Activated CD4-positive, alpha-beta memory T cell treated with anti-CD3 and anti-CD28 coated beads for 36 hours (primary cell): Measurements from ENCODE around the gene TOMM34. TPM values are rescaled to one million over a fixed set of nuclear protein-coding genes. Genes with fewer than 3 reads are reported as not detected.

ENCODE experiments used
- CTCF ChIA-PET: fragments of 350-600 bp; sonication (Branson Sonifier 250); formaldehyde crosslinking; loops from one replicate; lab custom pipeline; 2021; ENCODE audit warnings: antibody characterized with exemption, inconsistent platforms; lab: Charles Lee
- POLR2A ChIA-PET: fragments of 350-600 bp; sonication (Branson Sonifier 250); formaldehyde crosslinking; loops from one replicate; lab custom pipeline; 2021; ENCODE audit warnings: antibody characterized with exemption; lab: Charles Lee
- DNase-seq: peaks from one replicate; pipeline ENCODE4 v3.0.0-alpha.2; 2020
- H3K27ac Mint-ChIP-seq: one replicate; pipeline ENCODE4 v1.8.0; 2021; ENCODE audit warnings: mixed read lengths
- H3K27me3 Mint-ChIP-seq: one replicate; pipeline ENCODE4 v1.8.0; 2021; ENCODE audit warnings: mixed read lengths
- H3K36me3 Mint-ChIP-seq: one replicate; pipeline ENCODE4 v1.8.0; 2021; ENCODE audit warnings: mixed read lengths
- H3K4me1 Mint-ChIP-seq: one replicate; pipeline ENCODE4 v1.8.0; 2021; ENCODE audit warnings: low read depth, mixed read lengths
- H3K4me3 Mint-ChIP-seq: one replicate; pipeline ENCODE4 v1.8.0; 2021; ENCODE audit warnings: mild to moderate bottlenecking, mixed read lengths
- H3K9me3 Mint-ChIP-seq: one replicate; pipeline ENCODE4 v1.8.0; 2021; ENCODE audit warnings: mixed read lengths
- intact Hi-C: fragments of 100-400 bp; cut with micrococcal nuclease; formaldehyde crosslinking; loops from one replicate; pipeline ENCODE4 v1.15.1; 2023
- total RNA-seq, 2 experiments: library from RNA; stranded (reverse); gene quantifications; one replicate each; pipeline ENCODE4 v1.2.3, GENCODE V29; 2021

TOMM34 gene
- total RNA-seq, 2 experiments from 2014 or later = 56.3 to 58.4 TPM

DNA sequence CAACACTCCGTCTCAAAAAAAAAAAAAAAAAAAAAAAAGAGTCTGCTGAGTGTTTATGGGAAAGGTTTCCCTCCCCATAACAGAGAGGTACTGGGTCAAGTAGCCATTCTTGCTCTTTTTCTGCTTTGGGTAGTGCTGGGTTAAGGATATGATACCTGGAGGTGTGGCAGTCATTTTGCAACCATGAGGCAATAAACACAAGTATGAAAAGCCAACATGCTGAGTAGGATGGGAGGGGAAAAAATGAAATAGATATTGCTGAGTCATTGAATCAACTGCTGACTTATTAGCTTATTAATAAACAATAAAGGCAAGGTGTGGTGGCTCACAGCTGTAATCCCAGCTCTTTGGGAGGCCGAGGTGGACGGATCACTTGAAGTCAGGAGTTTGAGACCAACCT, 2.3 kb upstream of the TOMM34 start:
- POLR2A ChIA-PET = no interaction called here
- intact Hi-C loops = no loop called here
- H3K4me3 Mint-ChIP-seq = no peak overlapping the region

DNA sequence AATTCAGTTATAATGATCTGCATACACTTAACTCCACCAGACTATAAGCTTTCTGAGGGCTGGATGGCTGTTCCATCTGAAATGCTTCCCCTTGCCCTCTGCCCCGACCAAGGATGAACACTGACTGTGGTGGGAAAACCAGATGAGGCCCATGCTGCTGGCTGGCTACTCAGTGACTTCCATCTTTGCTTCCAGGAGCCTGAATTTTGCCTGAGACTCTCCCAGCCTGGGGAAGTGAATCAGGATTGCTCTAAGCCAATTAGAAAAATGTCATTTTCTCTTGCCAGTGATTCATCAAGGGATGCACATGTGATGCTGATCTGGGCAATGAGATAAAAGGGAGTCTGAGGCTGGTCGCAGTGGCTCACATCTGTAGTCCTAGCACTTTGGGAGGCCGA, 1.7 kb upstream of the TOMM34 start:
- DNase-seq = no peak
- no peaks in the 10 kb centered on the region for H3K27me3 Mint-ChIP-seq
- H3K4me3 Mint-ChIP-seq = no peak overlapping the region
- peaks cover 60% of the 10 kb centered on the region for H3K4me1 Mint-ChIP-seq
- intact Hi-C loops = no loop called here
- H3K9me3 Mint-ChIP-seq = no peaks in the 10 kb centered on the region
- peaks cover 29% of the 10 kb centered on the region for H3K36me3 Mint-ChIP-seq
- ChIA-PET POLR2A (interaction anchor here (1.4 kb wide), 1 partner anchor 20 kb away, joined by 3 read pairs; no protein-coding TSS in a partner anchor), CTCF (interaction anchor here (0.9 to 4.5 kb wide), 2 partner anchors 53 to 134 kb away, joined by 3 to 19 read pairs; no protein-coding TSS in a partner anchor)
- H3K27ac Mint-ChIP-seq = peak overlapping the region; percentile 38

More for the DNA sequence above, 2.3 kb upstream of the TOMM34 start:
- no peak for DNase-seq
- Mint-ChIP-seq H3K9me3 (no peaks in the 10 kb centered on the region), H3K36me3 (peaks cover 31% of the 10 kb centered on the region), H3K27ac (peak overlapping the region; percentile 65), H3K4me1 (peaks cover 61% of the 10 kb centered on the region), H3K27me3 (no peaks in the 10 kb centered on the region)
- CTCF ChIA-PET = interaction anchor here (4.5 kb wide), 1 partner anchor 133 kb away, joined by 19 read pairs; no protein-coding TSS in a partner anchor

DNA sequence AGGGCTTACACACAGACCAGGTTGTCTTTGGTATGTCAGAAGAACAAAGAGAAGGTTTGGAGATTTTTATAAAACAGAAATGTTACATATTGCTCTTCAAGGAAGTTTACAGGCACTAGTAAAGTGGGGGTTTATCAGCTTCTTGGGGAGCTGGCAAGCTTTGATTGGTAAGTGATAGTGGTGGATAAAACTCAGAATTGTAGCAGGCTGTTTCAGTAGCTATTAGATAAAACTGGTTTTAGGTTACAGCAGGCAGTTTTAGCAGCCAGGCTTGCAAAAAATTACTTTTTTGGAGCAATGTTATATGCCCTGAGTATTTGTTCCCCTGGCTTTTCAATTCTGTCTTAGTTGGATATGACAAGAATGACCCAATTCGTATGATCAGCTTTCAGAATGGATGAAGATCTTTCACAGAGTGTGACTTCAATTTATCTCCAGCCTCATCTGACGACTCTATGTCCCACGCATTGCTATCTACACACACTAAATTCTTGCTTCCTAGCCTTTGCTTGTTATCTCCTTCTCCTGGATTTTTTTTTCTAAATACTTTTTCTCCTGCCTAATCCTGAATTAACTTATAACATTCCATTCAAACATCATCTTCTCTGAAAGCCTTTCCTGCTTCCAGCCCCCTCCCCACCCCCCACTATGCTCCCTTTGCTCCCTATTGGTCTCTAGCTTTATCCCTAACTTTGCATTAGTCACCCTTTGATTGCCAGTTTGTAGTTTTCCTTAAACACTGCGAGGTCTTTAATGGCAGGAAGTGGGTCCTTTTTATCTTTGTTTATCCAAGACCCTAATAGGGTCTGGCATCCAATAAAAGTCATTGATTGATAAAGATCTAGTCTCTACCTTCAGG, 1.0 kb upstream of the TOMM34 start:
- ChIA-PET CTCF (interaction anchor here (0.9 to 4.5 kb wide), 5 partner anchors 10 to 137 kb away, joined by 3 to 19 read pairs (median 4); no protein-coding TSS in a partner anchor), POLR2A (interaction anchor here (1.4 to 3.1 kb wide), 3 partner anchors 17 to 29 kb away, joined by 3 to 12 read pairs (median 8); no protein-coding TSS in a partner anchor)
- peaks cover 64% of the 10 kb centered on the region for H3K4me1 Mint-ChIP-seq
- no peaks in the 10 kb centered on the region for H3K27me3 Mint-ChIP-seq
- intact Hi-C loops = no loop called here
- H3K9me3 Mint-ChIP-seq = no peaks in the 10 kb centered on the region
- peaks cover 27% of the 10 kb centered on the region for H3K36me3 Mint-ChIP-seq
- DNase-seq = no peak
- H3K27ac Mint-ChIP-seq = peak overlapping the region; percentile 34
- H3K4me3 Mint-ChIP-seq = no peak overlapping the region

DNA sequence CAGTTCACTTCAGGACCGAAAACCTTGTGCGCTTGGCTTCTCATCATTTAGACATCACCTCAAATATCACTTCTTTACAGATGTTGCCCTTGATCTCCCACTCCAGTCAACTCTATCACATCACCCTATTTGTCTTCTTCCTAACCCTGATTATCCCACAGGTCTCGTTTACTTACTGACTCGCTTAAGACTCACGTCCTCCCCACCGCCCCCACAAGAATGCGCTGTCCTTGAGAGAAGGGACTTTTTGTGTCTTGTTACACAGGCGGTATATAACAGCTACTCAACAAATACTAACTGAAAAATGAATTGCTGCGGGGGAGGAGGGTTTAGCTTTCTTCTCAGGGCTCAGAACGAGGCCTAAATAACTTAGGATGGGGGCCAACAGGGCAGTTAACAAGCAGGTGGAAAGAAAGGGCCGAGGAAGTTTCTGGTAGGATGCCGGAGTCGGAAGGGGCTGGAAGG, 527 bp downstream of the TOMM34 start:
- Mint-ChIP-seq H3K4me1 (peaks cover 58% of the 10 kb centered on the region), H3K9me3 (no peaks in the 10 kb centered on the region), H3K36me3 (peaks cover 40% of the 10 kb centered on the region), H3K4me3 (peak overlapping the region; percentile 95), H3K27ac (peak overlapping the region; percentile 99), H3K27me3 (no peaks in the 10 kb centered on the region)
- ChIA-PET CTCF (interaction anchor here (0.9 to 4.5 kb wide), 7 partner anchors 9 to 331 kb away, joined by 3 to 19 read pairs (median 4); no protein-coding TSS in a partner anchor), POLR2A (interaction anchor here (0.6 to 3.1 kb wide), 15 partner anchors 8 to 114 kb away, joined by 3 to 34 read pairs (median 5); partner anchors contain the start of genes PABPC1L and YWHAB)
- intact Hi-C loops = loop anchor here (1.0 to 2.0 kb wide), 5 partner anchors 8 to 313 kb away; partner anchors contain the start of gene YWHAB
- peak; percentile 88 for DNase-seq

DNA sequence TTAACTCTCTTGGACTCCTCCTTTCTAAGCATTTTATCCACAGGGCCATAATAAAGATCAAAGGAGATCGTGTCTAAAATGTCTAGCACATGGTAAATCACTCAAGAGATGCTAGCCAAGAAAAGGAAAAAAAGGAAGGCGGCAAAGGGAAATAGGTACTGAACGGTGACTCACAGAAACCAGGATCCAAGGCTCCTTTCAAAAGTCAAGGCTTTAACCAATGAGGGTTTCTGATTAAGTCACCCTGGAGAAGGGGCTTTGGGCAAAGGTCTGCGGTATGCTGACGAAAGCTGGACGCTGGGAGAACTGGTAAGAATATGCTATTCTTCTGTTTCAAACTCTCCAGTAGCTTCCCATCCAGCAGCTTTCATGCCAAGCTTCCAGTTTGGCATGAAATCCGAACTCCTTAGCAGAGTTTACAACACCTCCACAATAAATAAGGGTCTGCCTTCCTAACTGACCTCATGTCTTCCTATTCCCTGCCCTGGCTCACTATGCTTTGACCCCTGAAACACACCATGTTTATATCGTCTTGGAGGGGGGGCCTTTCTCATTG, 1.0 kb downstream of the TOMM34 start:
- peak overlapping the region; percentile 99 for H3K27ac Mint-ChIP-seq
- peak overlapping the region; percentile 95 for H3K4me3 Mint-ChIP-seq
- H3K36me3 Mint-ChIP-seq = peaks cover 42% of the 10 kb centered on the region
- CTCF ChIA-PET = interaction anchor here (1.6 to 4.5 kb wide), 6 partner anchors 9 to 332 kb away, joined by 3 to 19 read pairs (median 4); no protein-coding TSS in a partner anchor
- H3K27me3 Mint-ChIP-seq = no peaks in the 10 kb centered on the region
- H3K4me1 Mint-ChIP-seq = peaks cover 58% of the 10 kb centered on the region
- peak; percentile 45 for DNase-seq
- intact Hi-C loops = loop anchor here (1.0 to 2.0 kb wide), 5 partner anchors 8 to 313 kb away; partner anchors contain the start of gene YWHAB
- POLR2A ChIA-PET = interaction anchor here (1.4 to 3.1 kb wide), 7 partner anchors 9 to 91 kb away, joined by 4 to 34 read pairs (median 9); partner anchors contain the start of genes PABPC1L and YWHAB
- no peaks in the 10 kb centered on the region for H3K9me3 Mint-ChIP-seq

DNA sequence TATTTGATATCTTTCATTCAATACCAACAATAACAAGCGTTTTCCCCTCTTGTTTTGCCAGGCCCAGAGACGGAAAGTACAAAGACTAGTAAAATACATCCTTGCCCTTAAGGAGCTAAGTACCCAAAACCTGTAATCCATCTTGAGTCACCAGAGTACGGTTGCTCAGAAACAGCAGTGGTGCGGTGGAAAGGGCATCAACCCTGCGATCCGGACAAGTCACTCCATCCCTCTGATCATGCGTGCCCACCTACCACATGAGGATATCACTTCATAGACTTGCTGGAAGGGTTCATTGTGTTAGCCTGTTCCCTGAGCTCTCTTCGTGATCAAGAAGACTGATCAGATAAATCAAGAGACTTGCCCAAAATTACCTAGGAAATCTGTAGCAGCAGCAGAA, 1.9 kb downstream of the TOMM34 start:
- peaks cover 50% of the 10 kb centered on the region for H3K4me1 Mint-ChIP-seq
- ChIA-PET POLR2A (interaction anchor here (0.7 to 3.1 kb wide), 3 partner anchors 10 to 32 kb away, joined by 3 to 17 read pairs (median 8); no protein-coding TSS in a partner anchor), CTCF (interaction anchor here (1.0 to 4.5 kb wide), 3 partner anchors 16 to 138 kb away, joined by 3 to 19 read pairs (median 5); no protein-coding TSS in a partner anchor)
- no peaks in the 10 kb centered on the region for H3K27me3 Mint-ChIP-seq
- intact Hi-C loops = loop anchor here (2.0 kb wide), 1 partner anchor 73 kb away; the partner anchor contains the start of gene YWHAB
- no peak overlapping the region for H3K27ac Mint-ChIP-seq
- H3K9me3 Mint-ChIP-seq = no peaks in the 10 kb centered on the region
- peaks cover 51% of the 10 kb centered on the region for H3K36me3 Mint-ChIP-seq
- peak overlapping the region; percentile 95 for H3K4me3 Mint-ChIP-seq
- no peak for DNase-seq

DNA sequence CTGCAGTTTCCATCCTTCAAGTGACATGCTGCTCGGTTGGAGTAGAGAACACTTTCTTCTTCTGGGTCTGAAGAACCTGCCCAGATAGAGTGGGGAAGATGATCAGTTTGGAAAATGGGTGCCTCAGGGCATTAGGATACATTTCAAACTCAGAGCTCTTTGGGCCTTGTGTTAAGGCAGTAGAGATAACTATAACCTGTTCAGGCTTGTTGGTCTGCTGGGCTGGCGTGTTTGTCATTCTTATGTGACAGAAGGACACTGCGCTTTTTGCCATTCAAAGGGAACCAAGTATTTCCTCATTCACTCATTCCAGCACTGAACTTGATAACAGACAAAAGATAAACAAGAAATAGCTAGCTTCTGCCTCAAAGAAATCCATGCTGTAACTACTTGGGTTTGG, 3.8 kb downstream of the TOMM34 start:
- Mint-ChIP-seq H3K4me3 (no peak overlapping the region), H3K27ac (no peak overlapping the region), H3K9me3 (no peaks in the 10 kb centered on the region), H3K27me3 (no peaks in the 10 kb centered on the region), H3K36me3 (peaks cover 66% of the 10 kb centered on the region), H3K4me1 (peaks cover 41% of the 10 kb centered on the region)
- ChIA-PET POLR2A (no interaction called here), CTCF (no interaction called here)
- no peak for DNase-seq
- intact Hi-C loops = no loop called here

DNA sequence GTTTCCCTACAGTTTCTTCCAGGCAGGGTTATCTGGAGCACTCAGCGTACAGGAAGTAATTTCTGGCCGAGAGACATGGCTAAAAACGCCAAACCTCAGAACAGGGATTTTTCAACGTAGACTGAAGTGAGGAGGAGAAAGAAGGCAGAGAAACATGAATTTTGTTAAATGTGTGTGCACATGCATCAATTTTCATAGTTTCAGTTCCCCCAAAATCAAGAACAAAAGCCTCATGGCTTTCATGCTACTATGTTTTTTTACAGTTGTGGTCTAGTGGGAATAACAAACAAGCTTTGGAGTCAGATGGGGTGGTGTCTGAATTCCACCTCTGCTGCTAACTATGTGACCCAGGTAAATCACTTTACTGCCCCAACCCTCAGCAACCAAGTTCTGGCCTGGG, 4.9 kb downstream of the TOMM34 start:
- intact Hi-C loops = no loop called here
- POLR2A ChIA-PET = no interaction called here

DNA sequence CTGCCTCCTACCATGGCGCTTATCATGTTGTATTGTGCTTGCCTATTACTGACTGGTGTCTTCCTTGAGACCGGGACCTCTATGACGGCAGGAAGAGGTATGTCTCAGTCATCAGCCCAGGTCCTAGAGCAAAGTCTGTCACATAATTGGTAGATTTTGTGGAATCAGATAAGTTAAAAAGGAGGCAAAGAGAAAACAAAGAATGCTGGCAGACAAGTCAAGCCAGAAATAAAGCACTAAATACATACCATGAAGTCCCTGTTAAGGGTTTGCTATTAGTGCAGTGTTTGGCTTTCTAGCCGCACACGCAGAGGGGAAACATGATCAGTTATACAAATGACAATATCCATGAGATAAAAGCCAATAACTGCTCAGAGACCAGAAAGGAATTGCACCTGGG, 6.0 kb downstream of the TOMM34 start:
- no peak for DNase-seq
- H3K36me3 Mint-ChIP-seq = peaks cover 79% of the 10 kb centered on the region
- no peaks in the 10 kb centered on the region for H3K27me3 Mint-ChIP-seq
- ChIA-PET CTCF (no interaction called here), POLR2A (no interaction called here)
- no peak overlapping the region for H3K27ac Mint-ChIP-seq
- intact Hi-C loops = no loop called here
- no peak overlapping the region for H3K4me3 Mint-ChIP-seq
- H3K4me1 Mint-ChIP-seq = peaks cover 25% of the 10 kb centered on the region
- H3K9me3 Mint-ChIP-seq = no peaks in the 10 kb centered on the region

More for the DNA sequence above, 4.9 kb downstream of the TOMM34 start:
- H3K9me3 Mint-ChIP-seq = no peaks in the 10 kb centered on the region
- CTCF ChIA-PET = no interaction called here
- H3K4me1 Mint-ChIP-seq = peaks cover 30% of the 10 kb centered on the region
- no peaks in the 10 kb centered on the region for H3K27me3 Mint-ChIP-seq
- H3K4me3 Mint-ChIP-seq = no peak overlapping the region
- H3K27ac Mint-ChIP-seq = no peak overlapping the region
- DNase-seq = no peak
- H3K36me3 Mint-ChIP-seq = peaks cover 76% of the 10 kb centered on the region

DNA sequence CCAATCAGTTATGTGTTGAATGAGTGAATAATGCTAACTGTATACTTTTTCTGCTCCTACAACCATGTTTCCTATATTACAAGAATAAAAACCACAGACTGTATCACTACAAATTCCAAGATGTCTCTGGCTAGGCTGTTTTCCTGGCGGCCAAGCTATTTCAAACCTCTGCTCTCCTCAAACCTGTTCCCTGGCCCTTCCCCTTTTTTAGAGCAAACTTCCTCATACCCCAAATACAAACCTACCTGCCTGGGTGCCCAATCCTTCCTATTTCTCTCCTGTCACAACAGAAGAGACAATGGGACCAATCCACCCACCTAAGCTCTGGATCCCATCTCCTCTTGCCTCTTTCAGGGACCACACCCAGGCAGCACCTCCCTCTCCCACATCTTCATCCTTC, 7.5 kb downstream of the TOMM34 start:
- H3K9me3 Mint-ChIP-seq = no peaks in the 10 kb centered on the region

DNA sequence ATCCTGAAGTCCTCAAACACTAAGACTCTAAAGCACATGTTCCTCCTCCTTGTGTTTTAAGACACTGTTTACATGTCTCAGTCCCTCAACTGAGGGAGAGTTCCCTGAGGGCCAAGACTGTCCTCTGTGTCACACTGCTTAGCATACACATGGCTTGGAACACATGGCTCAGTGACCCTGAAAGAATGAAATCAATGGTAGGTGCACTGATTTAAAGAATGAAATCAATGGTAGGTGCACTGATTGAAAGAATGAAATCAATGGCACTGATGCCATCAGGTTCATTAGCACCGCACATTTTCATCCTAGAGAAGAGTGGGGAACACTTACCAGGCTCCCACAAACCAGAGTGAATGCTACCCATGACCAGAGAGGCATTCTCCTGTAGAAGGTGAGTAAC, 9.8 kb downstream of the TOMM34 start:
- no peak overlapping the region for H3K27ac Mint-ChIP-seq
- H3K27me3 Mint-ChIP-seq = no peaks in the 10 kb centered on the region
- intact Hi-C loops = no loop called here
- peaks cover 7% of the 10 kb centered on the region for H3K4me1 Mint-ChIP-seq
- no peak for DNase-seq
- CTCF ChIA-PET = no interaction called here
- no peaks in the 10 kb centered on the region for H3K9me3 Mint-ChIP-seq
- H3K36me3 Mint-ChIP-seq = peaks cover 74% of the 10 kb centered on the region
- no peak overlapping the region for H3K4me3 Mint-ChIP-seq
- POLR2A ChIA-PET = no interaction called here

More for the DNA sequence above, 7.5 kb downstream of the TOMM34 start:
- Mint-ChIP-seq H3K36me3 (peaks cover 79% of the 10 kb centered on the region), H3K27ac (peak overlapping the region; percentile 2), H3K4me3 (no peak overlapping the region), H3K4me1 (peaks cover 11% of the 10 kb centered on the region), H3K27me3 (no peaks in the 10 kb centered on the region)
- intact Hi-C loops = no loop called here
- no peak for DNase-seq
- ChIA-PET POLR2A (interaction anchor here (0.8 kb wide), 1 partner anchor 11 kb away, joined by 3 read pairs; no protein-coding TSS in a partner anchor), CTCF (interaction anchor here (1.2 kb wide), 1 partner anchor 142 kb away, joined by 3 read pairs; no protein-coding TSS in a partner anchor)
